Measurements from ENCODE around the gene HYLS1.

HYLS1 gene

DNA sequence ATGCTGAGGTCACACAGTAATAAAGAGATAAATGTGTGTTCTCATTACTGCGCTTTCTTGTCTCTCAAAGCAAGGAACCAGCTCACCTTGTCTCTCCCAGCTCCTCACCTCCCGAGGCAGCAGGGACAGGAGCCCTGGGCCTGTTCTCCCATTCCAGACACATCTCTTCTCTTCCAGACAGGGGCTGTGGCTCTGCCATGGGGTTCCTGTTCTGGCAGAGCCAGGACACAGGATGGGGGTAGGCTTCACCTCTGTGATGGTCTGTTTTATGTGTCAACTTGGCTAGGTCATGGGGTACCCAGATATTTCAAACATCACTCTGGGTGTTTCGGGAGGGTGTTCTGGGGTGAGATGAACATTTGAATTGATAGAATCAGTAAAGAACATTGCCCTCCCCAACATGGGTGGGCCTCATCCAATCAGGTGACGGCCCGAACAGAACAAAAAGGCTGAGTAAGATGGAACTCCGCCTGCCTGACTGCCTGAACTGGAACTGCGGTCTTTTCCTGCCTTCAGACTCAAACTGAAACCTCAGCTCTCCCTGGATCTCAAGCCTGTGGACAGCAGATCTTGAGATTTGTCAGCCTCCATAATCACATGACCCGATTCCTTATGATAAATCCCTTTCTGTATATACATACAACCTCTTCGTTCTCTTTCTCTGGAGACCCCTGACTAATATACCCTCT lies 56.3 kb downstream of the HYLS1 start:
- no peak for DNase-seq
- Histone ChIP-seq H3K36me3 (no peaks in the 10 kb centered on the region), H3K4me3 (ENCODE audit: low read depth, low read length) (no peak overlapping the region), H3K27me3 (ENCODE audit: insufficient read depth, low read depth, severe bottlenecking) (no peaks in the 10 kb centered on the region), H3K9me3 (ENCODE audit: severe bottlenecking) (no peaks in the 10 kb centered on the region), H3K27ac (no peak overlapping the region)
- no peak for TF ChIP-seq CTCF (IDR thresholded peaks at IDR 0.05; ENCODE audit: low read depth, low read length)

GRCh38 chr11:125944350-125945010 lies 57.0 kb downstream of the HYLS1 start:
- Histone ChIP-seq H3K9me3 (ENCODE audit: severe bottlenecking) (no peaks in the 10 kb centered on the region), H3K4me3 (ENCODE audit: low read depth, low read length) (no peak overlapping the region), H3K27ac (no peak overlapping the region), H3K36me3 (no peaks in the 10 kb centered on the region), H3K27me3 (ENCODE audit: insufficient read depth, low read depth, severe bottlenecking) (no peaks in the 10 kb centered on the region)
- no peak for TF ChIP-seq CTCF (IDR thresholded peaks at IDR 0.05; ENCODE audit: low read depth, low read length)
- DNase-seq: no peak

GRCh38 chr11:125945011-125945796 lies 57.7 kb downstream of the HYLS1 start:
- DNase-seq: no peak
- no peaks in the 10 kb centered on the region for H3K9me3 ChIP-seq (ENCODE audit: severe bottlenecking)
- H3K4me3 ChIP-seq (ENCODE audit: low read depth, low read length): no peak overlapping the region
- TF ChIP-seq CTCF (IDR thresholded peaks at IDR 0.05; ENCODE audit: low read depth, low read length): no peak
- no peaks in the 10 kb centered on the region for H3K36me3 ChIP-seq
- no peaks in the 10 kb centered on the region for H3K27me3 ChIP-seq (ENCODE audit: insufficient read depth, low read depth, severe bottlenecking)
- no peak overlapping the region for H3K27ac ChIP-seq

DNA sequence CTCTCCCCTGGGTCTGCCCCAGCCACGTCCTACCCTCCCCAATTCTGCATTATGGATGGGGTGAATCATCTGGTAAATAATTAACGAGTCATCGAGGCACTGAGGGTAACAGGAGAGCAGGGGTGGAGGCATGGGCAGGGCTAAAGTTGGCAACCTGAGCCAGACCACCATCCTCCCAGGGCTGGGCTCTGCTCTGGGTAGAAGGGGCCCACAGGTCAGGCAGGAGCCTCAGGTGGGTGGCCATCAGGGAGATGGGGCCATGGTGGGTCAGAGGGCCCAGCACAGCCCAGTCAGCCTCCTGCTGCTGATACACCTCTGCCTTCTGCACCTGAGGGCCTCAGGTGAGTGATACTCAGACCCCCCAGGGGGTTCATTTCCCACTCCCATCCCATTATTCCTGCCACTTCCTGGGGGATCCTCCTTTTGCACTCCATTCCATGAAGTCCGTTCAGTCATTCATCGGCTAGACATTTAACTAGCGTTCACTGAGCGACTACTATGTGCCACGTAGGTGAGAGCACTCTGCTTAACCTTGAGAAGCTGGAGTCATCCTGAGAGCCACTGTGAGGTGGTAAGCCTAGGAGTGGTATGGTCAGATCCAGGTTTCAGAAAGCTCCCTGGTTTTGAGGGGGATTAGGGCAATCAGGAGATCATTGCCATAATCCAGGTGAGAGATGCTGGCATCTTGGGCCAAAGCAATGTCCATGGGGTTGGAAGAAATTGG lies 58.5 kb downstream of the HYLS1 start, which contains the start of gene VSIG10L2:
Gene VSIG10L2, plus strand, starts transcription at position 248 of the 724 bp plus-strand sequence. Its CDS starts 12 bp downstream, at position 260.
- H3K9me3 ChIP-seq (ENCODE audit: severe bottlenecking): no peaks in the 10 kb centered on the region
- TF ChIP-seq CTCF (IDR thresholded peaks at IDR 0.05; ENCODE audit: low read depth, low read length): no peak
- no peaks in the 10 kb centered on the region for H3K36me3 ChIP-seq
- H3K4me3 ChIP-seq (ENCODE audit: low read depth, low read length): no peak within 1 kb of the TSS
- H3K27me3 ChIP-seq (ENCODE audit: insufficient read depth, low read depth, severe bottlenecking): no peaks in the 10 kb centered on the region
- H3K27ac ChIP-seq: no peak within 1 kb of the TSS
- DNase-seq: no peak

GRCh38 chr11:125946712-125947418 lies 59.4 kb downstream of the HYLS1 start:
- no peak for DNase-seq
- H3K36me3 ChIP-seq: no peaks in the 10 kb centered on the region
- TF ChIP-seq CTCF (IDR thresholded peaks at IDR 0.05; ENCODE audit: low read depth, low read length): no peak
- H3K4me3 ChIP-seq (ENCODE audit: low read depth, low read length): no peak overlapping the region
- H3K27me3 ChIP-seq (ENCODE audit: insufficient read depth, low read depth, severe bottlenecking): no peaks in the 10 kb centered on the region
- H3K27ac ChIP-seq: no peak overlapping the region
- H3K9me3 ChIP-seq (ENCODE audit: severe bottlenecking): no peaks in the 10 kb centered on the region

Measured in WERI-Rb-1 (cell line).